Endothelial cell of umbilical vein (primary cell): ENCODE data around the gene MAML2. TPM values are rescaled to one million over a fixed set of nuclear protein-coding genes. Genes with fewer than 3 reads are reported as not detected.

Experiments used
- BruUV-seq: library from RNA; stranded (reverse); fragments of 400-500 nt; replicated peaks from 2 replicates; lab custom pipeline; 2021; lab: Mats Ljungman, UMichigan
- CTCF ChIA-PET: fragments of 300-600, 350-600 bp; sonication (Branson Sonifier 250); formaldehyde crosslinking; loops from one replicate; lab custom pipeline; 2021; ENCODE audit warnings: antibody characterized with exemption, inconsistent platforms; lab: Charles Lee
- POLR2A ChIA-PET: fragments of 300-600, 350-600 bp; sonication (Branson Sonifier 250); formaldehyde crosslinking; loops from one replicate; lab custom pipeline; 2021; ENCODE audit warnings: antibody characterized with exemption, inconsistent platforms; lab: Charles Lee
- DNase-seq: peaks from one replicate; pipeline ENCODE4 v3.0.0-alpha.2; 2011; ENCODE audit warnings: low read depth, low spot score
- FAIRE-seq: peaks from 2 replicates; lab custom pipeline; 2011; peaks lifted over from hg19 to GRCh38; lab: Jason Lieb, UNC
- H2AFZ ChIP-seq: 2 replicates; pipeline ENCODE4 v1.6.0; 2012; ENCODE audit warnings: low read depth, low read length, control low read depth, inconsistent platforms
- H3K27ac ChIP-seq: 2 replicates; pipeline ENCODE4 v1.5.1; 2011; ENCODE audit warnings: low read depth, mild to moderate bottlenecking, control low read depth, low read length, moderate library complexity; ENCODE audit not compliant: insufficient read depth
- H3K27me3 ChIP-seq, 2 experiments: 2 replicates each; pipeline versions ENCODE4 v1.6.0 to v1.6.1; 2011; ENCODE audit warnings: low read length in 2 of 2, mixed read lengths in 1 of 2; ENCODE audit not compliant: control insufficient read depth in 2 of 2, insufficient read depth in 2 of 2
- H3K36me3 ChIP-seq, 2 experiments: 2 replicates in 1 of 2; 3 replicates in 1 of 2; pipeline ENCODE4 v1.5.1; 2011; ENCODE audit warnings: low read length in 2 of 2, mild to moderate bottlenecking in 1 of 2, moderate library complexity in 1 of 2; ENCODE audit not compliant: control insufficient read depth in 2 of 2, insufficient read depth in 2 of 2; ENCODE audit errors: extremely low read depth in 1 of 2
- H3K4me1 ChIP-seq: 3 replicates; pipeline ENCODE4 v1.5.1; 2011; ENCODE audit warnings: mild to moderate bottlenecking, low read length; ENCODE audit not compliant: control insufficient read depth, insufficient read depth; ENCODE audit errors: extremely low read depth
- H3K4me2 ChIP-seq: 2 replicates; pipeline ENCODE4 v1.6.1; 2011; ENCODE audit warnings: low read length, control low read depth, mixed read lengths; ENCODE audit not compliant: insufficient read depth
- H3K4me3 ChIP-seq, 3 experiments: fragments of 200-600 bp in 1 of 3; sonication (generic), shearing (Covaris generic) in 1 of 3; replicated peaks in 1 of 3; 2 replicates each; pipeline ENCODE4 v1.5.1; 2011 to 2016; ENCODE audit warnings: control low read depth in 3 of 3, low read length in 3 of 3, mild to moderate bottlenecking in 2 of 3, inconsistent platforms in 1 of 3, low read depth in 1 of 3, moderate library complexity in 1 of 3; ENCODE audit not compliant: insufficient read depth in 1 of 3
- H3K79me2 ChIP-seq: 2 replicates; pipeline ENCODE4 v1.6.0; 2012; ENCODE audit warnings: low read length, inconsistent platforms; ENCODE audit not compliant: control insufficient read depth, insufficient read depth
- H3K9ac ChIP-seq: replicated peaks from 2 replicates; pipeline ENCODE3; 2011; ENCODE audit warnings: low read length, control low read depth; ENCODE audit not compliant: insufficient read depth; ENCODE audit errors: extremely low read depth
- H3K9me1 ChIP-seq: replicated peaks from 3 replicates; pipeline ENCODE4 v1.6.0; 2011; ENCODE audit warnings: mild to moderate bottlenecking, low read length; ENCODE audit not compliant: control insufficient read depth, insufficient read depth; ENCODE audit errors: extremely low read depth
- H3K9me3 ChIP-seq: replicated peaks from 2 replicates; pipeline ENCODE4 v1.5.1; 2012; ENCODE audit warnings: low read length, inconsistent platforms; ENCODE audit not compliant: control insufficient read depth, insufficient read depth
- H4K20me1 ChIP-seq: replicated peaks from 2 replicates; pipeline ENCODE3; 2011; ENCODE audit warnings: mild to moderate bottlenecking, low read length; ENCODE audit not compliant: control insufficient read depth, insufficient read depth; ENCODE audit errors: extremely low read depth
- CTCF ChIP-seq, 2 donors: IDR thresholded peaks; 1 replicate in 1 of 2; 2 replicates in 1 of 2; pipeline ENCODE4 v1.5.1; 2011; ENCODE audit warnings: low read length in 2 of 2, mild to moderate bottlenecking in 2 of 2, moderate library complexity in 2 of 2, control low read depth in 1 of 2, inconsistent platforms in 1 of 2, low read depth in 1 of 2; ENCODE audit not compliant: insufficient read depth in 1 of 2; ENCODE audit errors: extremely low read depth in 1 of 2
- EZH2 ChIP-seq: IDR thresholded peaks from 2 replicates; pipeline ENCODE4 v1.6.1; 2012; ENCODE audit warnings: borderline replicate concordance, low read depth, mild to moderate bottlenecking, moderate library complexity, low read length, inconsistent platforms; ENCODE audit not compliant: severe bottlenecking
- FOS ChIP-seq: IDR thresholded peaks from 2 replicates; pipeline ENCODE4 v1.6.1; 2011; ENCODE audit warnings: mild to moderate bottlenecking, low read length, moderate library complexity, borderline replicate concordance; ENCODE audit not compliant: insufficient read depth
- GATA2 ChIP-seq: IDR thresholded peaks from 2 replicates; pipeline ENCODE4 v1.7.0; 2011; ENCODE audit warnings: low read depth, mild to moderate bottlenecking, moderate library complexity, mixed read lengths, low read length; ENCODE audit not compliant: insufficient read length, insufficient read depth
- JUN ChIP-seq: IDR thresholded peaks from 2 replicates; pipeline ENCODE4 v1.6.1; 2011; ENCODE audit warnings: borderline replicate concordance, low read depth; ENCODE audit not compliant: insufficient read length, insufficient read depth
- POLR2A ChIP-seq: IDR thresholded peaks from 2 replicates; pipeline ENCODE4 v1.6.1; 2012; ENCODE audit warnings: low read depth, mild to moderate bottlenecking, control low read depth, low read length
- POLR2AphosphoS5 ChIP-seq: IDR thresholded peaks from 2 replicates; pipeline ENCODE4 v1.6.1; 2012; ENCODE audit warnings: low read depth, mild to moderate bottlenecking, control low read depth, low read length, moderate library complexity; ENCODE audit not compliant: insufficient read depth
- dilution Hi-C: fragments of 300-500 bp; cut with MboI; formaldehyde crosslinking; loops from one replicate; pipeline ENCODE4 v1.15.0; 2019; ENCODE audit warnings: low sequenced_read_pairs; ENCODE audit not compliant: extremely low pct_ligation_motif_present
- intact Hi-C: fragments of 100-400 bp; cut with micrococcal nuclease; formaldehyde crosslinking; loops from one replicate; pipeline ENCODE4 v1.10.0; 2022
- polyA plus RNA-seq, 4 experiments: library from polyadenylated mRNA; depleted of rRNA in 3 of 4; stranded (reverse) in 3 of 4; unstranded in 1 of 4; fragments of >200 nt; gene quantifications; 2 replicates each; pipeline versions ENCODE4 v1.2.1 to v1.2.3, GENCODE V29; 2011 to 2012; ENCODE audit warnings: missing spikeins in 1 of 4
- total RNA-seq: library from RNA; stranded (reverse); gene quantifications from 2 replicates; pipeline ENCODE4 v1.2.3, GENCODE V29; 2021

The MAML2 gene
- total and polyA plus RNA-seq, 2 donors (not counting 3 experiments of a cell fraction or from before 2014, with no cell fraction given) = 12.4 to 16.8 TPM

DNA sequence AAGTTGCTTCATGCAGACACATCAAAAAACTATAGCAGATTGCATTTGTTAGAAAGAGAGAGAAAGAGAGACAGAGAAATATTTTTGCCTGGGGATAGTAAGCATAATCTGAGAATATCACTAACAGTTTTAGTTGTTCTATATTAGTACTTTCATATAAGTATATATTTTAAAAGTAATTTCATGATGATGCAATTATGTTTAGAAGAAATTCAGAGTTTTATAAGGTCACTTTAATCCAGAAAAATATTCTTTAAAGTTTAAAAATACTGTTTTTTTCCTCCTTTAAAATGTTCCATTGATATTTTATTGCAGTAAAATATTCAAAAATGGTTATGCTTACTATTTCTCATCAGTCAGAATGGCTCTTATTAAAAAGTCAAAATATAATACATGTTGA is 332.3 kb downstream of the MAML2 start:
- DNase-seq (no peak), FAIRE-seq (no peak)
- H3K4me3 ChIP-seq = no peak overlapping the region
- no peak for TF ChIP-seq POLR2A
- no peak for TF ChIP-seq JUN
- TF ChIP-seq EZH2 = no peak
- TF ChIP-seq FOS = no peak
- TF ChIP-seq CTCF (IDR thresholded peaks at IDR 0.05; ENCODE audit: extremely low read depth in 1 of 2, insufficient read depth in 1 of 2, low read depth in 1 of 2, low read length in 2 of 2) = no peak
- TF ChIP-seq POLR2AphosphoS5 = no peak
- no peak for TF ChIP-seq GATA2
- no peak overlapping the region for H3K9ac ChIP-seq
- intact Hi-C loops = loop anchor here (5.0 kb wide), 1 partner anchor 197 kb away; no protein-coding TSS in a partner anchor
- no peaks in the 10 kb centered on the region for H3K36me3 ChIP-seq
- dilution Hi-C loops = no loop called here
- no peak overlapping the region for H2AFZ ChIP-seq
- H3K27me3 ChIP-seq = no peaks in the 10 kb centered on the region
- no peaks in the 10 kb centered on the region for H3K9me3 ChIP-seq
- BruUV-seq = no TSS peak
- CTCF ChIA-PET = interaction anchor here (3.2 kb wide), 1 partner anchor 384 kb away, joined by 11 read pairs; no protein-coding TSS in a partner anchor
- H3K27ac ChIP-seq = no peak overlapping the region
- no peak overlapping the region for H3K4me2 ChIP-seq
- H3K9me1 ChIP-seq = no peaks in the 10 kb centered on the region
- peaks cover 8% of the 10 kb centered on the region for H3K4me1 ChIP-seq
- no peaks in the 10 kb centered on the region for H4K20me1 ChIP-seq
- H3K79me2 ChIP-seq = no peaks in the 10 kb centered on the region
- POLR2A ChIA-PET = no interaction called here
